HepG2 (cell line): ENCODE measurements around the gene WDFY1. TPM values are rescaled to one million over a fixed set of nuclear protein-coding genes. Genes with fewer than 3 reads are reported as not detected.

Source experiments
- AHDC1 ChIP-seq: sonication (generic); formaldehyde crosslinking; IDR thresholded peaks from 2 replicates; pipeline ENCODE4 v1.5.1; 2020; ENCODE audit warnings: mild to moderate bottlenecking, missing genetic modification reagents, borderline replicate concordance
- CBFB ChIP-seq: sonication (generic); formaldehyde crosslinking; IDR thresholded peaks from 2 replicates; pipeline ENCODE4 v1.4.0; 2020; ENCODE audit warnings: missing genetic modification reagents
- CEBPG ChIP-seq: IDR thresholded peaks from 2 replicates; pipeline ENCODE4 v1.6.1; 2016
- FOSL2 ChIP-seq: sonication (generic); formaldehyde crosslinking; IDR thresholded peaks from 2 replicates; pipeline ENCODE4 v1.4.0; 2020; ENCODE audit warnings: missing genetic modification reagents
- HMG20A ChIP-seq: IDR thresholded peaks from 2 replicates; pipeline ENCODE4 v1.6.1; 2016; ENCODE audit warnings: borderline replicate concordance
- HMG20B ChIP-seq: conservative IDR thresholded peaks from 2 replicates; pipeline ENCODE4 v1.6.1; 2016; ENCODE audit warnings: missing genetic modification reagents, missing compliant biosample characterization
- KDM6A ChIP-seq: IDR thresholded peaks from 2 replicates; pipeline ENCODE4 v1.6.1; 2016; ENCODE audit warnings: low read depth
- LBX2 ChIP-seq: sonication (generic); formaldehyde crosslinking; IDR thresholded peaks from 2 replicates; pipeline ENCODE4 v1.5.0; 2020; ENCODE audit warnings: missing genetic modification reagents, mild to moderate bottlenecking, borderline replicate concordance
- MLX ChIP-seq: IDR thresholded peaks from 2 replicates; pipeline ENCODE4 v1.6.1; 2016
- MYPOP ChIP-seq: sonication (generic); formaldehyde crosslinking; IDR thresholded peaks from 2 replicates; pipeline ENCODE4 v1.8.1; 2023; ENCODE audit warnings: mild to moderate bottlenecking, moderate library complexity, missing genetic modification reagents
- NRL ChIP-seq: sonication (generic); formaldehyde crosslinking; IDR thresholded peaks from 2 replicates; pipeline ENCODE4 v1.5.0; 2020; ENCODE audit warnings: missing genetic modification reagents, mild to moderate bottlenecking, moderate library complexity, borderline replicate concordance
- PITX1 ChIP-seq: sonication (generic); formaldehyde crosslinking; IDR thresholded peaks from 2 replicates; pipeline ENCODE4 v1.5.1; 2020; ENCODE audit warnings: mild to moderate bottlenecking, missing genetic modification reagents
- SIX4 ChIP-seq: sonication (generic); formaldehyde crosslinking; IDR thresholded peaks from 2 replicates; pipeline ENCODE4 v1.4.0; 2020; ENCODE audit warnings: missing genetic modification reagents
- SMAD3 ChIP-seq: sonication (generic); formaldehyde crosslinking; IDR thresholded peaks from 2 replicates; pipeline ENCODE4 v1.4.0; 2020; ENCODE audit warnings: missing genetic modification reagents
- TEAD3 ChIP-seq: optimal IDR thresholded peaks from 2 replicates; pipeline ENCODE3; 2016; ENCODE audit warnings: borderline replicate concordance
- ZBTB25 ChIP-seq: IDR thresholded peaks from 2 replicates; pipeline ENCODE4 v1.6.1; 2018; ENCODE audit warnings: missing genetic modification reagents
- ZBTB42 ChIP-seq: sonication (generic); formaldehyde crosslinking; IDR thresholded peaks from 2 replicates; pipeline ENCODE4 v1.5.0; 2020; ENCODE audit warnings: mild to moderate bottlenecking, missing genetic modification reagents
- ZKSCAN8 ChIP-seq: IDR thresholded peaks from 2 replicates; pipeline ENCODE4 v1.6.1; 2016; ENCODE audit warnings: borderline replicate concordance, missing genetic modification reagents, missing compliant biosample characterization
- ZNF205 ChIP-seq: IDR thresholded peaks from 2 replicates; pipeline ENCODE4 v1.6.1; 2018; ENCODE audit warnings: missing biosample characterization, missing genetic modification reagents
- ZNF383 ChIP-seq: sonication (generic); formaldehyde crosslinking; IDR thresholded peaks from 2 replicates; pipeline ENCODE4 v1.4.0; 2020; ENCODE audit warnings: missing genetic modification reagents, mild to moderate bottlenecking, borderline replicate concordance
- ZNF724P ChIP-seq: sonication (generic); formaldehyde crosslinking; IDR thresholded peaks from 2 replicates; pipeline ENCODE4 v1.8.0; 2022; ENCODE audit warnings: missing genetic modification reagents, borderline replicate concordance
- polyA plus RNA-seq, 8 experiments: library from polyadenylated mRNA; depleted of rRNA in 3 of 8; stranded (reverse) in 7 of 8; unstranded in 1 of 8; fragments of >200 nt; fragmentation: Illumina TruSeq in 4 of 8; extraction: Trizol in 4 of 8; gene quantifications; 2 replicates each; pipeline versions ENCODE4 v1.2.1 to v1.2.3, GENCODE V29; 2011 to 2016; ENCODE audit warnings: low read depth in 4 of 8, missing spikeins in 1 of 8, mixed read lengths in 1 of 8; ENCODE audit not compliant: insufficient read depth in 1 of 8
- total RNA-seq, 5 experiments: library from RNA; depleted of rRNA; stranded (reverse); fragments of >200 nt; fragmentation: Illumina TruSeq; extraction: Trizol; gene quantifications; 2 replicates each; pipeline ENCODE4 v1.2.3, GENCODE V29; 2016; ENCODE audit warnings: low read depth in 1 of 5

The WDFY1 gene
- total and polyA plus RNA-seq, 2 of the 13 experiments (the other 11 are each of a cell fraction or from before 2014, with no cell fraction given): 77.0 to 78.4 TPM

- TF ChIP-seq ZBTB25 (peak; percentile 83), PITX1 (CRISPR knock-in tag) (peak; percentile 53; the same call in 1 of the 2 replicates), ZNF724P (no peak), HMG20B (CRISPR knock-in tag) (0 out of 2 replicates have a peak, but pooled peaks have one; percentile 22), ZKSCAN8 (0 out of 2 replicates have a peak, but pooled peaks have one; percentile 53), NRL (CRISPR knock-in tag) (no peak), TEAD3 (peak; percentile 96), HMG20A (CRISPR knock-in tag) (peak; percentile 78; the same call in 1 of the 2 replicates), FOSL2 (CRISPR knock-in tag) (peak; percentile 96), CBFB (CRISPR knock-in tag) (no peak), ZBTB42 (CRISPR knock-in tag) (no peak), LBX2 (CRISPR knock-in tag) (no peak), CEBPG (CRISPR knock-in tag) (peak; percentile 77), MYPOP (peak; percentile 47; the same call in 1 of the 2 replicates), SIX4 (0 out of 2 replicates have a peak, but pooled peaks have one; percentile 21), ZNF205 (0 out of 2 replicates have a peak, but pooled peaks have one; percentile 27), AHDC1 (CRISPR knock-in tag) (peak; percentile 83; the same call in 1 of the 2 replicates), SMAD3 (CRISPR knock-in tag) (peak; percentile 68; the same call in 1 of the 2 replicates), ZNF383 (no peak), MLX (CRISPR knock-in tag) (peak; percentile 43; the same call in 1 of the 2 replicates), KDM6A (CRISPR knock-in tag) (peak; percentile 34; the same call in 1 of the 2 replicates)
Observed at GRCh38 chr2:223860809-223861738, 84.1 kb downstream of the WDFY1 start (continued).
